SK-N-SH (cell line): Measurements from ENCODE around the gene ST13. TPM values are rescaled to one million over a fixed set of nuclear protein-coding genes. Genes with fewer than 3 reads are reported as not detected.

Experiments used
- CTCF ChIA-PET: fragments of 300-600, 350-600 bp; formaldehyde crosslinking; extraction: SDS; loops from one replicate; lab custom pipeline; 2021; lab: Yijun Ruan, JAX
- POLR2A ChIA-PET: fragments of 350-600 bp; sonication (Branson Sonifier 250); formaldehyde crosslinking; extraction: SDS; loops from one replicate; lab custom pipeline; 2020; ENCODE audit warnings: antibody characterized with exemption, inconsistent platforms; lab: Yijun Ruan, JAX
- DNase-seq: peaks from one replicate; pipeline ENCODE4 v3.0.0; 2012
- H2AFZ ChIP-seq: fragments of 200-600 bp; sonication (generic); 2 replicates; pipeline ENCODE4 v1.8.1; 2016; ENCODE audit warnings: antibody characterized with exemption, mild to moderate bottlenecking, low read depth
- H3F3A ChIP-seq: fragments of 200-600 bp; sonication (generic); replicated peaks from 2 replicates; pipeline ENCODE3; 2016; ENCODE audit warnings: antibody characterized with exemption, mild to moderate bottlenecking; ENCODE audit not compliant: insufficient read depth
- H3K27ac ChIP-seq, 2 experiments: fragments of 200-500 bp in 1 of 2; fragments of 200-600 bp in 1 of 2; sonication (Bioruptor generic) in 1 of 2; sonication (generic), shearing (Covaris generic) in 1 of 2; 2 replicates each; pipeline versions ENCODE4 v1.5.1 to v1.6.1; 2014 to 2016; ENCODE audit warnings: low read depth in 2 of 2, inconsistent platforms in 1 of 2, low read length in 1 of 2, mild to moderate bottlenecking in 1 of 2, mixed read lengths in 1 of 2
- H3K27me3 ChIP-seq: fragments of 200-600 bp; sonication (generic), shearing (Covaris generic); 2 replicates; pipeline ENCODE4 v1.6.1; 2016; ENCODE audit warnings: mixed run types; ENCODE audit not compliant: insufficient read depth
- H3K36me3 ChIP-seq, 2 experiments: fragments of 200-500 bp in 1 of 2; fragments of 200-600 bp in 1 of 2; sonication (Bioruptor generic) in 1 of 2; sonication (generic) in 1 of 2; replicated peaks in 1 of 2; 2 replicates each; pipeline versions ENCODE3 to v1.5.1; 2014 to 2016; ENCODE audit warnings: low read length in 1 of 2, mild to moderate bottlenecking in 1 of 2; ENCODE audit not compliant: insufficient read depth in 2 of 2, control insufficient read depth in 1 of 2
- H3K4me1 ChIP-seq, 2 experiments: fragments of 200-500 bp in 1 of 2; fragments of 200-600 bp in 1 of 2; sonication (Bioruptor generic) in 1 of 2; sonication (generic), shearing (Covaris generic) in 1 of 2; 2 replicates each; pipeline versions ENCODE4 v1.5.1 to v1.6.1; 2014 to 2016; ENCODE audit warnings: low read depth in 1 of 2, low read length in 1 of 2, mixed run types in 1 of 2; ENCODE audit not compliant: insufficient read depth in 2 of 2, control insufficient read depth in 1 of 2
- H3K4me2 ChIP-seq: fragments of 200-600 bp; sonication (generic), shearing (Covaris generic); 2 replicates; pipeline ENCODE4 v1.6.1; 2017; ENCODE audit warnings: mixed run types
- H3K4me3 ChIP-seq, 2 experiments: fragments of 200-500 bp in 1 of 2; fragments of 200-600 bp in 1 of 2; sonication (Bioruptor generic) in 1 of 2; sonication (generic), shearing (Covaris generic) in 1 of 2; 2 replicates each; pipeline versions ENCODE4 v1.5.1 to v1.8.1; 2014 to 2016; ENCODE audit warnings: low read depth in 2 of 2, inconsistent platforms in 1 of 2, low read length in 1 of 2, mild to moderate bottlenecking in 1 of 2, mixed read lengths in 1 of 2, moderate library complexity in 1 of 2
- H3K79me2 ChIP-seq: fragments of 200-600 bp; sonication (generic); 2 replicates; pipeline ENCODE4 v1.8.1; 2017; ENCODE audit warnings: mild to moderate bottlenecking; ENCODE audit not compliant: insufficient read depth
- H3K9ac ChIP-seq: fragments of 200-600 bp; sonication (generic); 2 replicates; pipeline ENCODE4 v1.6.1; 2017; ENCODE audit warnings: mixed run types
- H3K9me2 ChIP-seq: fragments of 200-600 bp; sonication (generic); 2 replicates; pipeline ENCODE4 v1.6.1; 2017; ENCODE audit warnings: mixed run types
- H3K9me3 ChIP-seq: fragments of 200-600 bp; sonication (generic); 2 replicates; pipeline ENCODE4 v1.6.1; 2017; ENCODE audit warnings: mixed run types, mild to moderate bottlenecking, moderate library complexity
- H4K20me1 ChIP-seq: fragments of 200-600 bp; sonication (generic); 2 replicates; pipeline ENCODE4 v1.6.1; 2017; ENCODE audit warnings: mild to moderate bottlenecking, mixed run types; ENCODE audit not compliant: insufficient read depth
- CHD2 ChIP-seq: fragments of 150-350 bp; IDR thresholded peaks from 2 replicates; pipeline ENCODE4 v1.6.1; 2018; ENCODE audit warnings: low read length; ENCODE audit not compliant: partially characterized antibody
- ELF1 ChIP-seq: IDR thresholded peaks from 2 replicates; pipeline ENCODE4 v1.4.0; 2012
- EZH2phosphoT487 ChIP-seq: fragments of 200-600 bp; sonication (generic); IDR thresholded peaks from 2 replicates; pipeline ENCODE4 v1.6.1; 2017; ENCODE audit warnings: low read depth, mixed run types, mild to moderate bottlenecking, antibody characterized with exemption, moderate library complexity, borderline replicate concordance
- FOXJ3 ChIP-seq: sonication (generic); formaldehyde crosslinking; IDR thresholded peaks from 2 replicates; pipeline ENCODE4 v1.5.1; 2020; ENCODE audit warnings: mild to moderate bottlenecking, missing genetic modification reagents
- FOXM1 ChIP-seq: IDR thresholded peaks from 2 replicates; pipeline ENCODE4 v1.4.0; 2012; ENCODE audit warnings: low read depth, mild to moderate bottlenecking
- GABPA ChIP-seq: IDR thresholded peaks from 2 replicates; pipeline ENCODE4 v1.4.0; 2012; ENCODE audit warnings: low read depth, mild to moderate bottlenecking
- GATA2 ChIP-seq: sonication (generic); formaldehyde crosslinking; IDR thresholded peaks from 2 replicates; pipeline ENCODE4 v1.5.0; 2020; ENCODE audit warnings: mild to moderate bottlenecking, missing genetic modification reagents
- MXI1 ChIP-seq: IDR thresholded peaks from 2 replicates; pipeline ENCODE4 v1.6.1; 2012; ENCODE audit warnings: mild to moderate bottlenecking, low read depth, low read length, improper control_type of control experiment
- NRF1 ChIP-seq: IDR thresholded peaks from 2 replicates; pipeline ENCODE4 v1.6.1; 2012; ENCODE audit warnings: low read depth, mild to moderate bottlenecking, low read length
- RAD21 ChIP-seq: IDR thresholded peaks from 2 replicates; pipeline ENCODE4 v1.6.1; 2012; ENCODE audit warnings: mild to moderate bottlenecking, low read length
- RCOR1 ChIP-seq: fragments of 150-350 bp; IDR thresholded peaks from 2 replicates; pipeline ENCODE4 v1.6.1; 2017; ENCODE audit warnings: antibody characterized with exemption, low read length
- RFX5 ChIP-seq: IDR thresholded peaks from 2 replicates; pipeline ENCODE4 v1.6.1; 2012; ENCODE audit warnings: mild to moderate bottlenecking, improper control_type of control experiment, low read length
- RXRA ChIP-seq: IDR thresholded peaks from 2 replicates; pipeline ENCODE4 v1.4.0; 2012; ENCODE audit warnings: low read depth, mild to moderate bottlenecking, borderline replicate concordance
- SIN3A ChIP-seq: IDR thresholded peaks from 2 replicates; pipeline ENCODE4 v1.6.1; 2012; ENCODE audit warnings: low read depth, mild to moderate bottlenecking, low read length, moderate library complexity, borderline replicate concordance
- SMC3 ChIP-seq: IDR thresholded peaks from 2 replicates; pipeline ENCODE4 v1.6.1; 2012; ENCODE audit warnings: low read depth, low read length, improper control_type of control experiment
- TAF1 ChIP-seq: IDR thresholded peaks from 2 replicates; pipeline ENCODE4 v1.6.1; 2012; ENCODE audit warnings: low read depth, mild to moderate bottlenecking, low read length, moderate library complexity, borderline replicate concordance
- TEAD4 ChIP-seq: IDR thresholded peaks from 2 replicates; pipeline ENCODE4 v1.4.0; 2012; ENCODE audit warnings: mild to moderate bottlenecking, borderline replicate concordance; ENCODE audit not compliant: insufficient read depth
- USF2 ChIP-seq: fragments of 150-350 bp; IDR thresholded peaks from 2 replicates; pipeline ENCODE4 v1.6.1; 2017; ENCODE audit warnings: antibody characterized with exemption, low read length, low read depth, borderline replicate concordance
- YY1 ChIP-seq: IDR thresholded peaks from 2 replicates; pipeline ENCODE4 v1.4.0; 2012; ENCODE audit warnings: low read depth, mild to moderate bottlenecking
- WGBS: methylation state at CpG from one replicate; pipeline ENCODE4 v1.1.6; 2017; ENCODE audit warnings: low lambda C conversion rate; 5-methylcytosine and 5-hydroxymethylcytosine counted together
- polyA plus RNA-seq, 3 experiments: library from polyadenylated mRNA; depleted of rRNA; stranded (reverse); fragments of >200 nt; gene quantifications; 2 replicates each; pipeline ENCODE4 v1.2.3, GENCODE V29; 2012
- TF ChIP-seq, protein P1 (sequence below): IDR thresholded peaks from 2 replicates; pipeline ENCODE4 v1.6.1; 2012; ENCODE audit warnings: mild to moderate bottlenecking, low read depth, low read length, moderate library complexity
- TF ChIP-seq, protein P2 (sequence below): IDR thresholded peaks from 2 replicates; pipeline ENCODE4 v1.4.0; 2012; ENCODE audit warnings: low read depth, borderline replicate concordance

Gene ST13
- polyA plus RNA-seq, 1 of the 3 experiments (the other 2 are of a cell fraction): 66.0 TPM

DNA sequence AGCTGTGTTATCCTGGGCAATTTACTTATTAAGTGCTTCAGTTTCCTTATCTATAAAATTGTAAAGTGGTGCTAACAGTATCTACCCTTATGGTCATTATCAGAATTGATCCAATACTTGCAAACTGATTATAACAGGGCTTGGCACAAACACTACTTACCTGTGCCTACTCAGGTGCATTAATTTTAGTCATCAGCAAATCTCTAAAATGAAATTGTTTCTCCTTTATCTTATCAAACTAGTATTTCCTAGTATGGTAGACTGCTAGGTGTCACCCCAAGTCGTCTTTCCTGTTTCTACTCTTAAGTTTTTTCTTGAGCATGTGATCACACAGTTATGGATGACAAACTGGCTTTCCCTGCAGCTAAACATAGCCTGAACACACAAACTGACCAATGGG lies 33.0 kb downstream of the ST13 start:
- Histone ChIP-seq H3K9me3 (no peaks in the 10 kb centered on the region), H3K4me2 (no peak overlapping the region), H3K9me2 (no peaks in the 10 kb centered on the region), H3K27ac (no peak overlapping the region), H3K9ac (no peak overlapping the region), H3K4me1 (no peaks in the 10 kb centered on the region; a peak in 2 of 4 replicates), H2AFZ (no peak overlapping the region), H3F3A (peaks cover 5% of the 10 kb centered on the region), H3K4me3 (no peak overlapping the region), H3K36me3 (peaks cover 12 to 26% of the 10 kb centered on the region in 2 experiments)
- ChIA-PET POLR2A (no interaction called here), CTCF (interaction anchor here (0.6 kb wide), 1 partner anchor 12 kb away, joined by 3 read pairs; no protein-coding TSS in a partner anchor)
- WGBS: 100% methylated on average over 1 of the region's 1 CpG
- no peak for TF ChIP-seq ELF1
- TF ChIP-seq EZH2phosphoT487: no peak
- no peak for TF ChIP-seq TEAD4
- no peak for TF ChIP-seq MXI1
- TF ChIP-seq GABPA: no peak
- TF ChIP-seq RCOR1: no peak
- no peak for TF ChIP-seq FOXM1
- no peak for TF ChIP-seq RAD21
- TF ChIP-seq SMC3: no peak
- no peak for TF ChIP-seq USF2
- no peak for TF ChIP-seq SIN3A
- TF ChIP-seq, all 33 proteins: peak for 0
- H4K20me1 ChIP-seq: no peaks in the 10 kb centered on the region
- peaks cover 7% of the 10 kb centered on the region for H3K79me2 ChIP-seq
- no peaks in the 10 kb centered on the region for H3K27me3 ChIP-seq
- DNase-seq: no peak

DNA sequence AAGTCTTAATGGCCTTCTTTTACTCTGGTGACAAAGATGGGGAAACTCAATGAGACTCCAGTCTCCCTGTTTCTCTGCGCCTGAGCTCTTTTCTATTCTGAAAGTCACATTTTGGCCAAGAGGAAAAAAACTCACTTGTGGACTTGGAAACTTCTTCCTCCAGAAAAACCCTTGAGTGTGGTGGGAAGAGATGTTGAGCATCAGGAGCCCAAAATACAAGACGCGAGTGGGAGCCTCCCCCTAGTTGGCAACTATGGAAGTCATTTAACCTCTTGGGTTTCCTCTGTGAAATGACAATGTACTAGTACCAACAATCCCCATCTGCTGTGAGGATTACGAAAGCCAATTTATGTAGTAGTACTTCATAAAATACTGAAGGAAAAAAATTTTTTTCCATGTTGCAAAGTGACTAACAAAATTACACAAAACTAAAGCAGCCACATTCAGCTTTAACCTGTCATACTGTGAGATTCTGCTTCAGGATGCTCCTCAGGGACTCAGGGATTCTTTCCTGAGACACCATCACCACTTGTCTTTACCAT lies 36.8 kb downstream of the ST13 start:
- TF ChIP-seq FOXJ3: no peak
- no peak for TF ChIP-seq EZH2phosphoT487
- no peak for TF ChIP-seq NRF1
- TF ChIP-seq, protein P1, sequence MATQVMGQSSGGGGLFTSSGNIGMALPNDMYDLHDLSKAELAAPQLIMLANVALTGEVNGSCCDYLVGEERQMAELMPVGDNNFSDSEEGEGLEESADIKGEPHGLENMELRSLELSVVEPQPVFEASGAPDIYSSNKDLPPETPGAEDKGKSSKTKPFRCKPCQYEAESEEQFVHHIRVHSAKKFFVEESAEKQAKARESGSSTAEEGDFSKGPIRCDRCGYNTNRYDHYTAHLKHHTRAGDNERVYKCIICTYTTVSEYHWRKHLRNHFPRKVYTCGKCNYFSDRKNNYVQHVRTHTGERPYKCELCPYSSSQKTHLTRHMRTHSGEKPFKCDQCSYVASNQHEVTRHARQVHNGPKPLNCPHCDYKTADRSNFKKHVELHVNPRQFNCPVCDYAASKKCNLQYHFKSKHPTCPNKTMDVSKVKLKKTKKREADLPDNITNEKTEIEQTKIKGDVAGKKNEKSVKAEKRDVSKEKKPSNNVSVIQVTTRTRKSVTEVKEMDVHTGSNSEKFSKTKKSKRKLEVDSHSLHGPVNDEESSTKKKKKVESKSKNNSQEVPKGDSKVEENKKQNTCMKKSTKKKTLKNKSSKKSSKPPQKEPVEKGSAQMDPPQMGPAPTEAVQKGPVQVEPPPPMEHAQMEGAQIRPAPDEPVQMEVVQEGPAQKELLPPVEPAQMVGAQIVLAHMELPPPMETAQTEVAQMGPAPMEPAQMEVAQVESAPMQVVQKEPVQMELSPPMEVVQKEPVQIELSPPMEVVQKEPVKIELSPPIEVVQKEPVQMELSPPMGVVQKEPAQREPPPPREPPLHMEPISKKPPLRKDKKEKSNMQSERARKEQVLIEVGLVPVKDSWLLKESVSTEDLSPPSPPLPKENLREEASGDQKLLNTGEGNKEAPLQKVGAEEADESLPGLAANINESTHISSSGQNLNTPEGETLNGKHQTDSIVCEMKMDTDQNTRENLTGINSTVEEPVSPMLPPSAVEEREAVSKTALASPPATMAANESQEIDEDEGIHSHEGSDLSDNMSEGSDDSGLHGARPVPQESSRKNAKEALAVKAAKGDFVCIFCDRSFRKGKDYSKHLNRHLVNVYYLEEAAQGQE: no peak
- TF ChIP-seq RXRA: no peak
- no peak for TF ChIP-seq CHD2
- no peak for TF ChIP-seq SMC3
- TF ChIP-seq, protein P2, sequence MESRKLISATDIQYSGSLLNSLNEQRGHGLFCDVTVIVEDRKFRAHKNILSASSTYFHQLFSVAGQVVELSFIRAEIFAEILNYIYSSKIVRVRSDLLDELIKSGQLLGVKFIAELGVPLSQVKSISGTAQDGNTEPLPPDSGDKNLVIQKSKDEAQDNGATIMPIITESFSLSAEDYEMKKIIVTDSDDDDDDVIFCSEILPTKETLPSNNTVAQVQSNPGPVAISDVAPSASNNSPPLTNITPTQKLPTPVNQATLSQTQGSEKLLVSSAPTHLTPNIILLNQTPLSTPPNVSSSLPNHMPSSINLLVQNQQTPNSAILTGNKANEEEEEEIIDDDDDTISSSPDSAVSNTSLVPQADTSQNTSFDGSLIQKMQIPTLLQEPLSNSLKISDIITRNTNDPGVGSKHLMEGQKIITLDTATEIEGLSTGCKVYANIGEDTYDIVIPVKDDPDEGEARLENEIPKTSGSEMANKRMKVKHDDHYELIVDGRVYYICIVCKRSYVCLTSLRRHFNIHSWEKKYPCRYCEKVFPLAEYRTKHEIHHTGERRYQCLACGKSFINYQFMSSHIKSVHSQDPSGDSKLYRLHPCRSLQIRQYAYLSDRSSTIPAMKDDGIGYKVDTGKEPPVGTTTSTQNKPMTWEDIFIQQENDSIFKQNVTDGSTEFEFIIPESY: no peak
- no peak for TF ChIP-seq RFX5
- TF ChIP-seq YY1: no peak
- no peak for TF ChIP-seq RCOR1
- TF ChIP-seq GATA2 (CRISPR knock-in tag): no peak
- TF ChIP-seq TAF1: no peak
- POLR2A ChIA-PET: no interaction called here
- 15% methylated on average over 4 of the region's 4 CpGs for WGBS
- H3F3A ChIP-seq: peaks cover 5% of the 10 kb centered on the region
- CTCF ChIA-PET: interaction anchor here (0.7 kb wide), 1 partner anchor 54 kb away, joined by 3 read pairs; no protein-coding TSS in a partner anchor
- peaks cover 0 to 5% of the 10 kb centered on the region in 2 experiments; a peak in 2 of 4 replicates for H3K4me1 ChIP-seq
- no peaks in the 10 kb centered on the region for H3K27me3 ChIP-seq
- DNase-seq: peak; percentile 8
- H4K20me1 ChIP-seq: no peaks in the 10 kb centered on the region
- H3K36me3 ChIP-seq: peaks cover 5 to 15% of the 10 kb centered on the region in 2 experiments
- no peaks in the 10 kb centered on the region for H3K9me2 ChIP-seq
- H3K9ac ChIP-seq: no peak overlapping the region; the same call in 1 of the 2 replicates
- H3K79me2 ChIP-seq: peaks cover 31% of the 10 kb centered on the region
- H3K9me3 ChIP-seq: no peaks in the 10 kb centered on the region
- H3K27ac ChIP-seq: peak overlapping the region; percentile 55 to 60; a peak in 3 of 4 replicates
- H3K4me3 ChIP-seq: peak overlapping the region; percentile 42 to 57
- peak overlapping the region; percentile 73 for H2AFZ ChIP-seq
- peak overlapping the region; percentile 79 for H3K4me2 ChIP-seq
